Measurements from ENCODE around the gene SDC3. TPM values are rescaled to one million over a fixed set of nuclear protein-coding genes. Genes with fewer than 3 reads are reported as not detected.

The SDC3 gene
- total RNA-seq, 1 experiment from 2014 or later, result 10.0 TPM

GRCh38 chr1:30888391-30888790, 20.2 kb downstream of the SDC3 start:
- no peak overlapping the region for H3K27ac ChIP-seq (ENCODE audit: low read length)
- H3K9me3 ChIP-seq (ENCODE audit: low read length), result no peaks in the 10 kb centered on the region
- H3K27me3 ChIP-seq (ENCODE audit: low read length), result no peaks in the 10 kb centered on the region
- CTCF ChIA-PET, result no interaction called here
- intact Hi-C loops (cut with micrococcal nuclease), result no loop called here
- no peak for TF ChIP-seq CTCF (conservative IDR thresholded peaks at IDR 0.05; ENCODE audit: low read depth, low read length)
- no peak for TF ChIP-seq EZH2phosphoT487 (IDR thresholded peaks at IDR 0.05; ENCODE audit: borderline replicate concordance, low read length)
- no peak for TF ChIP-seq EZH2 (IDR thresholded peaks at IDR 0.05; ENCODE audit: low read length, unreplicated experiment)
- no peaks in the 10 kb centered on the region for H3K36me3 ChIP-seq (ENCODE audit: low read depth, low read length)
- no peak overlapping the region for H3K9ac ChIP-seq (ENCODE audit: low read length)
- H3K4me1 ChIP-seq (ENCODE audit: insufficient read depth, low read length), result no peaks in the 10 kb centered on the region
- ATAC-seq (no peak; the same call in 1 of the 2 replicates), DNase-seq (no peak)
- H2AFZ ChIP-seq (ENCODE audit: low read length), result no peak overlapping the region
- H3K4me3 ChIP-seq (ENCODE audit: low read length), result no peak overlapping the region
- no peaks in the 10 kb centered on the region for H3K9me2 ChIP-seq (replicated peaks; ENCODE audit: low read length)
- H3K4me2 ChIP-seq (ENCODE audit: low read length), result no peak overlapping the region
- no peaks in the 10 kb centered on the region for H4K20me1 ChIP-seq (ENCODE audit: low read length)
- BruUV-seq (replicated peaks), result no TSS peak
- POLR2A ChIA-PET (ENCODE audit: unreplicated experiment), result no interaction called here
- H3K79me2 ChIP-seq (ENCODE audit: low read length), result no peaks in the 10 kb centered on the region
- no peaks in the 10 kb centered on the region for H3F3A ChIP-seq (ENCODE audit: low read length, unreplicated experiment)

- no peak for ATAC-seq
- no peaks in the 10 kb centered on the region for H3K4me1 ChIP-seq (ENCODE audit: insufficient read depth, low read length)
- H3K27me3 ChIP-seq (ENCODE audit: low read length), result no peaks in the 10 kb centered on the region
- no peaks in the 10 kb centered on the region for H3F3A ChIP-seq (ENCODE audit: low read length, unreplicated experiment)
- H3K27ac ChIP-seq (ENCODE audit: low read length), result no peak overlapping the region
- no peak overlapping the region for H3K4me3 ChIP-seq (ENCODE audit: low read length)
- TF ChIP-seq EZH2phosphoT487 (IDR thresholded peaks at IDR 0.05; ENCODE audit: borderline replicate concordance, low read length), result no peak
- TF ChIP-seq CTCF (conservative IDR thresholded peaks at IDR 0.05; ENCODE audit: low read depth, low read length), result no peak
- no peak for TF ChIP-seq EZH2 (IDR thresholded peaks at IDR 0.05; ENCODE audit: low read length, unreplicated experiment)
- POLR2A ChIA-PET (ENCODE audit: unreplicated experiment), result no interaction called here
- H3K9me3 ChIP-seq (ENCODE audit: low read length), result no peaks in the 10 kb centered on the region
- H3K36me3 ChIP-seq (ENCODE audit: low read depth, low read length), result no peaks in the 10 kb centered on the region
- H3K79me2 ChIP-seq (ENCODE audit: low read length), result no peaks in the 10 kb centered on the region
- intact Hi-C loops (cut with micrococcal nuclease), result no loop called here
- no peak overlapping the region for H2AFZ ChIP-seq (ENCODE audit: low read length)
- no TSS peak for BruUV-seq (replicated peaks)
- no peaks in the 10 kb centered on the region for H4K20me1 ChIP-seq (ENCODE audit: low read length)
- no peaks in the 10 kb centered on the region for H3K9me2 ChIP-seq (replicated peaks; ENCODE audit: low read length)
- CTCF ChIA-PET, result no interaction called here
- no peak for DNase-seq
- no peak overlapping the region for H3K4me2 ChIP-seq (ENCODE audit: low read length)
- no peak overlapping the region for H3K9ac ChIP-seq (ENCODE audit: low read length)
Observed at GRCh38 chr1:30887485-30888315, 20.9 kb downstream of the SDC3 start.

- TF ChIP-seq EZH2 (IDR thresholded peaks at IDR 0.05; ENCODE audit: low read length, unreplicated experiment) (no peak), EZH2phosphoT487 (IDR thresholded peaks at IDR 0.05; ENCODE audit: borderline replicate concordance, low read length) (no peak), CTCF (conservative IDR thresholded peaks at IDR 0.05; ENCODE audit: low read depth, low read length) (no peak)
- no peak for ATAC-seq
- POLR2A ChIA-PET (ENCODE audit: unreplicated experiment), result no interaction called here
- no peaks in the 10 kb centered on the region for H3K9me3 ChIP-seq (ENCODE audit: low read length)
- no peaks in the 10 kb centered on the region for H3K79me2 ChIP-seq (ENCODE audit: low read length)
- CTCF ChIA-PET, result no interaction called here
- H3K4me3 ChIP-seq (ENCODE audit: low read length), result no peak overlapping the region
- no peaks in the 10 kb centered on the region for H4K20me1 ChIP-seq (ENCODE audit: low read length)
- H3K27me3 ChIP-seq (ENCODE audit: low read length), result no peaks in the 10 kb centered on the region
- no peak overlapping the region for H2AFZ ChIP-seq (ENCODE audit: low read length)
- H3F3A ChIP-seq (ENCODE audit: low read length, unreplicated experiment), result no peaks in the 10 kb centered on the region
- no peak overlapping the region for H3K4me2 ChIP-seq (ENCODE audit: low read length)
- no peak overlapping the region for H3K27ac ChIP-seq (ENCODE audit: low read length)
- DNase-seq, result no peak
- no peak overlapping the region for H3K9ac ChIP-seq (ENCODE audit: low read length)
- H3K36me3 ChIP-seq (ENCODE audit: low read depth, low read length), result no peaks in the 10 kb centered on the region
- no peaks in the 10 kb centered on the region for H3K9me2 ChIP-seq (replicated peaks; ENCODE audit: low read length)
- BruUV-seq (replicated peaks), result no TSS peak
- no peaks in the 10 kb centered on the region for H3K4me1 ChIP-seq (ENCODE audit: insufficient read depth, low read length)
- intact Hi-C loops (cut with micrococcal nuclease), result no loop called here
Observed at GRCh38 chr1:30886710-30887428, 21.7 kb downstream of the SDC3 start.
